HG03520 (cell line): ENCODE results near the gene ELOA.
"Not testable (repeated sequence)": the region's sequence is repeated elsewhere in the genome, so short reads cannot be mapped to it uniquely, and the experiment has no call there.

ENCODE experiments used
- ATAC-seq: cut with Tn5 transposase; IDR thresholded peaks from one replicate; pipeline ENCODE4 v1.9.1; 2021; ENCODE audit warnings: mild to moderate bottlenecking, moderate library complexity; ENCODE audit not compliant: unreplicated experiment

The ELOA gene

DNA sequence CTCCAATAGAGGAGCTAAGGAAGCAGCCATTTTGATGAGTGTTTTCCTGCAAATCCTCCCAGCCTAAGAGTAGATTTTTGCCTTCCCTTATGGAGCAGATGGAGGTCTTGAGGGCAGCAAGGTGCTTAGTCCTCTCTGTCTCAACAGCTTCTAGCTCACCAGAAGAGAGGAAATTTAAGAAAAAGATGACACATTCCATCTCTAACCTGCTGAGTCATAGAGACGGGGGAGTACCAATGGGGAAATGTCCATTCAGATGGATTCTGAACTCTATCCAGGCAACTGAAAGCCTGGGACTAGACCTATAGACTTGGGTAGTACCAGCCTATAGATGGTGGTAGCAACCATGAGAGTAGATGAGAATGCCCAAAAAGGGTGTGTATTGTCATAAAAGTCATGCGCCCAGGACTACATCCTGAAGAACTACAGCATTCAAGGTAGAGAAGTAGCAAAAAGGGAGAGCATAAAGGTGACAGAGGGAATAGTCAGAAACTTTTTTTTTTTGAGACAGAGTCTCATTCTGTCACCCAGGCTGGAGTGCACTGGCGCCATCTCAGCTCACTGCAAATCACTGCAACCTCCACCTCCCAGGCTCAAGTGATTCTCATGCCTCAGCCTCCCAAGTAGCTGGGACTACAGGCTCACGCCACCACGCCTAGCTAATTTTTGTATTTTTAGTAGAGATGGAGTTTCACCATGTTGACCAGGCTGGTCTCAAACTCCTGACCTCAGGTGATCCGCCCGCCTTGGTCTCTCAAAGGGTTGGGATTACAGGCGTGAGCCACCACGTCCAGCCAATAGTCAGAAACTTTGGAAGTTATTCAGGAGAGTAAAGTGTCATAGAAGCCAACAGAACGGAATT, 10.7 kb upstream of the ELOA start:
- ATAC-seq = no peak

DNA sequence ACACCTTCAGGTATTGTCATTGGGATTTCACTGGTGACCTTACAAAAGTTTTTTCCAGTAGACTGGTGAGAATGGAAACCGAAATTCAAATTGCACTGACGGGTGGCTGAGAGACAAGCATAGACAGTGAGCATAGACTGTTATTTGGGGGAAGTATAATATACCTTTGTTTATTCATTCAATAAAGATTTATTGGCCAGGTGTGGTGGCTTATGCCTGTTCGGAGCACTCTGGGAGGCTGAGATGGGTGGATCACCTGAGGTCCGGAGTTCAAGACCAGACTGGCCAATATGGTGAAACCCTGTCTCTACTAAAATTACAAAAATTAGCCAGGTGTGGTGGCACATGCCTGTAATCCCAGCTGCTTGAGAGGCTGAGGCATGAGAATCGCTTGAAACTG, 10.0 kb upstream of the ELOA start:
- ATAC-seq = not testable (repeated sequence)

DNA sequence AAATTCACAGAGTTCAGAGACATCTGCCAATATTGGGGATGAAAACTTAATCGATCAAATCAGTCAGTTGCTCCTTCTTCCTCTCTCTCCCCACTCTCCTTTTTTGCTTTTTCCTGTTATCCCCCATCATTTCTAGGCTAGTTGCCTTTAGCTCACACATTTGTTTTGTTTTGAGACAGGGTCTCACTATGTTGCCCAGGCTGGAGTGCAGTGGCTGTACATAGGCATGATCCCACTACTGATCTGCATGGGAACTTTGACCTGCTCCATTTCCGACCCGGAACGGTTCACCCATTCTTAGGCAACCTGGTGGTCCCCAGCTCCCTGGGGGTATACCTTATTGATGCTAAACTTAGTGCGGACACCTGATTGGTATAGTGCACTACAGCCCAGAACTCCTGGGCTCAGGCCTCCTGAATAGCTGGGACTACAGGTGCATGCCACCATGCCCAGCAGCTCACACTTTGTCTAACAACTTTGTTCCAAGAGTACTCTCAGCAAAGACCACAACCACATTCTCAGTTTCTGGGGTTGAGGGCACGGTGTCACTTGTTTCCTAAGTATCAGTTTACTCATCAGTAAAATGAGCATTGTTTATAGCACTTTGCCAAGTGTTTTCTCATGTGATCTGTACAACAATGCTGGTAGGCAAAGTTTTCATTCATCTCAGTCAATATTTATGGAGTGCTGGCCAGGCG, 6.7 kb upstream of the ELOA start:
- ATAC-seq = no peak

DNA sequence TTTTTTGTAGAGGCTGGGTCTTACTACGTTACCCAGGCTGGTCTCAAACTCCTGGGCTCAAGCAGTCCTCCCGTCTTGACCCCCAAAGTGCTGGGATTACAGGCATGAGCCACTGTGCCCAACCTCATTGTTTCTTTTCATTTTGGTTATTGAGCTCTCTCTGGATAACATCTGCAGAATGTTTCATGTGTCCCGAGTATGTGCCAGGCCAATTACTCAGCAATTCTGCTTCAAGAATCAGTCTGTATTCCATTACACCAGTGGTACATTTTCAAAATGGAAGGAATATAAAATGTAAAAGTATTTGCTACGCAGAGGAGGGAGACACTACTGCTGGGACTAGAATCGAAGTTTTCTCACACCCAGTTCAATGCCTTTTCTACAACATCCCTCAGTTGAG, 1.7 kb upstream of the ELOA start:
- ATAC-seq = no peak

DNA sequence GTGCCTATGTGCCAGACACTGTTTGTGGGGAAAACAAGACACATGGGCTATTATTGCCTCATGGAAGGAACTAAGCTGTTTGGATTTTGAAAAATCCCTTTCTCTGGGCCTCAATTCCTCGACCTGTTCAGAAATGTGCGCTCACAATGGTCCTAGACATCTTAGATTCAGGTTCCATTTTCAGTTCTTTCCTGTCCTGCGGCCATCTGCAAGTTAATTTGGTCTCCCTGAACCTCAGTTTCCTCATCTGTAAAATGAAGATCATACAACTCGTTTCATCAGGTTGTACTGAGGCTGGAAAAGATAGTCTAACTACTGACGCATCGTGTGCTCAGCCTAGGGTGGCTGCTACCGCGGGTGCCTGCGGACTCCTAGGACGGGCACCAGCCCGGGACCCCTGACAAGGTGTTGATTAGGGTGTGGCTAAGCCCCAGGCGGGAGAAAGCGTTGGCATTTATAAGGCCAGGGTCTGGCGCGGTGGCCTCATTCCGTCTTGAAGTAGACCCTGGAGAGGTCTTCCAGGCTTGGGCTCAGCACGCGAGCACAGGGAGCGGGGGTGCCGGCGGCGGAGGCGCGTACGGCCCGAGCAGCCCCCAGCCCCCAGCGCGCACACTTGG, 493 bp upstream of the ELOA start:
- peak; percentile 9 for ATAC-seq

DNA sequence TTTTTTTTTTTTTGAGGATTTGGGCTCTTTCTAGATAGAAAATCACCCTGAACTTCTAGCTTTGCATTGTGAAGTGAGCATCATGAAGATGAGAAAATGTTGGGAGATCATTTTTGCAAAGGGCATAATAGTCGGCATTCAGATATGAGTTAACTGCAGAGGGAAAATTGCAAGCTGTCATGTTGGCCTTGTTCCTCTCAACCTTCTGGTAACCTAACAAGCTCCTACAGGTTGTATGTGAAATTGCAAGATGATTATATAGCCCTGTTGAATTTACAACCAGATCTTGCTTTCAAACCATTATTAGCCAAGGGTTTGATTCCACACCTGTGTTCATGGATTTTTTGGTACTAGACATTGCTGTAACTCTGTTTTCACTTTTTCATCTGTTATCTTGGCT, 2.2 kb downstream of the ELOA start:
- ATAC-seq = no peak

DNA sequence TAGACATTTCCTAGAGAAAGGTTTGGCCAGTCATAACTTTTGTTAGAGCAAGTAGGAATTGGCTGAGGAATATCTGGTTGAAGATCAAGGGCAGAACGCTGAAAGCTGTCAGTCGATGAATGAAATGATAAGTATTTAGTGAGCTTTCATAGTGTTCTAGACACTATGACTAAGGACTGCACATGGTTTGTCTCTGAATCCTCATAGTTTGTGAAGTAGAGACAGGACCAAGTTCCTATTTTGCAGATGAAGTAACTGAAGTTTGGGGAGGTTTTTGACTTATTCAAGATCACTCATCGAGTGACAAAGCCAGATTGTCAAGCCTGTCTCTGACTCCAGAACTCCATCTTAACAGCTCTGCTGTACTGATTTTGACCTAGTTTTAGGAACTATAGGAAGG, 4.7 kb downstream of the ELOA start:
- no peak for ATAC-seq

DNA sequence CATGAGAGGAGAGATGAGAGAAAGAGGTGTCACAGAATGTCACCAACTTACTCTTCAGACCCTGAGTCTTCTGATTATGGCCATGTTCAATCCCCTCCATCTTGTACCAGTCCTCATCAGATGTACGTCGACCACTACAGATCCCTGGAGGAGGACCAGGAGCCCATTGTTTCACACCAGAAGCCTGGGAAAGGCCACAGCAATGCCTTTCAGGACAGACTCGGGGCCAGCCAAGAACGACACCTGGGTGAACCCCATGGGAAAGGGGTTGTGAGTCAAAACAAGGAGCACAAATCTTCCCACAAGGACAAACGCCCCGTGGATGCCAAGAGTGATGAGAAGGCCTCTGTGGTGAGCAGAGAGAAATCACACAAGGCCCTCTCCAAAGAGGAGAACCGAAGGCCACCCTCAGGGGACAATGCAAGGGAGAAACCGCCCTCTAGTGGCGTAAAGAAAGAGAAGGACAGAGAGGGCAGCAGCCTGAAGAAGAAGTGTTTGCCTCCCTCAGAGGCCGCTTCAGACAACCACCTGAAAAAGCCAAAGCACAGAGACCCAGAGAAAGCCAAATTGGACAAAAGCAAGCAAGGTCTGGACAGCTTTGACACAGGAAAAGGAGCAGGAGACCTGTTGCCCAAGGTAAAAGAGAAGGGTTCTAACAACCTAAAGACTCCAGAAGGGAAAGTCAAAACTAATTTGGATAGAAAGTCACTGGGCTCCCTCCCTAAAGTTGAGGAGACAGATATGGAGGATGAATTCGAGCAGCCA, 8.0 kb downstream of the ELOA start:
- no peak for ATAC-seq

DNA sequence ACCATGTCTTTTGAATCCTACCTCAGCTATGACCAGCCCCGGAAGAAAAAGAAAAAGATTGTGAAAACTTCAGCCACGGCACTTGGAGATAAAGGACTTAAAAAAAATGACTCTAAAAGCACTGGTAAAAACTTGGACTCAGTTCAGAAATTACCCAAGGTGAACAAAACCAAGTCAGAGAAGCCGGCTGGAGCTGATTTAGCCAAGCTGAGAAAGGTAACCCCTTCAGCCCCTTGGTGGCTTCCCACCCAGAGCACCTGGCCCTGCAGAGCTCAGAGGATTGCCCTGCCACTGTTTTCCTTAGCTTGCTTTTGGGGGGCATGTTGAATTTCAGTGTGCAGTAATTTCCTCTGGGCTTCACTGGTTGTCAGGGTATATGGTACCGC, 8.5 kb downstream of the ELOA start:
- ATAC-seq = no peak

DNA sequence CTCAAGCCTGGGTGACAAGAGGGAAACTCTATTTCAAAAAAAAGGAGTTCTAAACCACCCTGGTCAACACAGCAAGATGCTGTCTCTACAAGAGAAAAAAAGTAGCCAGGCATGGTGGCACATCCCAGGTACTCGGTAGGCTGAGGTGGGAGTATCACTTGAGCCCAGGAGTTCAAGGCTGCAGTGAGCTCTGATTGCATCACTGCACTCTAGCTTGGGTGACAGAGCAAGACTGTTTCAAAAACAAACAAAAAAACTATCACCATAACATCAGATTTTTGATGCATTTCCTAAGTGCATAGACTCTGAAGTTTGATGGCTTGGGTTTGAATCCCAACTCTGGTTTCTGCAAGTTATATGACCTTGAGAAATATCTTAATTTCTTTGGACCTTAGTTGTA, 9.6 kb downstream of the ELOA start:
- no peak for ATAC-seq

DNA sequence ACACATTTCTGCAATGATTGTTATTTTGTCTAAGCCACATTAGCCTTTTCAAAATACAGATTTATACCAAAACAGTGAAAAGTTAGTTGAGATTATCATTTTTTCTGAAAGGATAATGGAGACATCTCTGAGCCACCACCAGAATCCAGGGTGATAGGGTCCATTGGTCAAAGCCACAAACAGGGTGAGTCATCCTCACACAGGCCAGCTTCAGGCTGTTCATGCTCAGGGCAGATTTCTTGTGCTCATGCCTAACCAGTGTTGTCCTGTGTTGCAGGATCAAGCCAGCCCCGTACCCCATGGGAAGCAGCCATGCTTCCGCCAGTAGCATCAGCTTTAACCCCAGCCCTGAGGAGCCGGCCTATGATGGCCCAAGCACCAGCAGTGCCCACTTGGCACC, 13.4 kb downstream of the ELOA start:
- no peak for ATAC-seq

DNA sequence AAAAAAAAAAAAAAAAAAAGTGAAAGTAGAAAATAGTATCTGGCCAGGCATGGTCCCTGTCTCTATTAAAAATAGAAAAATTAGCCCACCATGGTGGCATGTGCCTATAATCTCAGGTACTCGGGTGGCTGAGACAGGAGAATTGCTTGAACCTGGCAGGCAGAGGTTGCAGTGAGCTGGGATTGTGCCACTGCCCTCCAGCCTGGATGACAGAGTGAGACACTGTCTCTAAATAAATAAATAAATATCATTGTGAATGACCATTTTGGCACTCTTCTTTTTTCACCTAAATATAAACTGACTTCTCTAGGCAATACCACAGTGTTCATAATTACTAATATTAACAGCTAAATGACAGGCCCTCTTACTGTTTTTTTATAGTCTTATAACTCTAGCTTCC, 14.5 kb downstream of the ELOA start:
- no peak for ATAC-seq

DNA sequence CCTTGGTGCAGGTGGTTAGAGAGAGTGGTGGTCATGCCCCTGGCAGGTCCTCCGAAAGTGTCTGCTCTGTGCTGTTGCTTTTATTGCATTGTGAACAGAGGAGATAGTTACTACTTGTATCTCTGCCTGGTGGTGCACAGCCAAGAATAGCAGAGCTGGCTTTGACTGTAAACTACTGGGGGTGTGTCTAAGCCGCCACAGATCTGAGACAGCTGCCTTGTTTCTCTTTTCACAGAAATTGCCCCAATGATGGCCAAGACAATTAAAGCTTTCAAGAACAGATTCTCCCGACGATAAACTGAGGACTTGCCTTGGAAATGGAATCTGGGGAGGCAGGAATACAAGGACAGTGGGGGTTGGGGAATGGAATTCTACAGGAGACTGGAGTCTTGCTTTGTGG, 16.0 kb downstream of the ELOA start:
- no peak for ATAC-seq

DNA sequence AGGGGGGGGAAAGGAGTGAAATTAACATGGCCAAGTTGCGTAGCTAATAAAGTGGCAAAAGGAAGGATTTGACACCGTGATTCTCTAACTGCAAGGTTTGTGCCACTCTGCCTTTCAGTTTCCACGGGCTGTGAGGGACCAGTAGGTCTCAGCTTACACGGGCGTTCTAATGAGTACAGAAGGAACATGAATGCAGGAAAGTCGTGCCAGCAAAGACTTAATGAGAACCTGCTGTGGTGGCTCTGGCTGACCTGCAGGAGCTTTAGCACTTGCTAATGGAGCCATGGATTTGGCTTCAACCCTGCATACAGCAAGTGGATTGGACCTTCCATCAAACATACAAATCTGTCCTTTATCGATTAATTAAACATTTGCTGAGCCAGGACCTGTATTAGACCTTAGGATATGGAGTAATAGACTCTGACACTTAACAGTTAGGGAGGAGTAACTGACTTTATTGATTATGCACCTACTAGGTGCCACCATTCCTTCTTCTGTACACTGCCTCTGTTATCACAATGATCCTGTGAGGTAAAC, 19.8 kb downstream of the ELOA start:
- no peak for ATAC-seq

DNA sequence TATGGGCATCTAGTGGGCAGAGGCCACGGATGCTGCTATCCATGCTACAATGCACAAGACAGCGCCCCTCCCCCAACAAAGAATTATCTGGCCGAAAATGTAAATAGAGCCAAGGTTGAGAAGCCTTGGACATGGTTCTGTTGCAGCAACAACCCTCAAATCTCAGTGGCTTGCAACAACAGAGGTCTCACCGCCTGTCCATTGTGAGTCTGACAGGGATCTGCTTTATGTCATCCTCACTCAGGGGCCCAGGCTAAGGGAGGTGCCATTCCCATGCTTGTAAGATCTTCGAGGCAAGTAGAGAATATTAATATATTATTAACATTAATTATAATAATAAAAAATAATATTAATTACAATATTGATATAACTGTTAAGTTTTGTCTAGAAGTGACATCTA, 25.5 kb downstream of the ELOA start:
- ATAC-seq = no peak

DNA sequence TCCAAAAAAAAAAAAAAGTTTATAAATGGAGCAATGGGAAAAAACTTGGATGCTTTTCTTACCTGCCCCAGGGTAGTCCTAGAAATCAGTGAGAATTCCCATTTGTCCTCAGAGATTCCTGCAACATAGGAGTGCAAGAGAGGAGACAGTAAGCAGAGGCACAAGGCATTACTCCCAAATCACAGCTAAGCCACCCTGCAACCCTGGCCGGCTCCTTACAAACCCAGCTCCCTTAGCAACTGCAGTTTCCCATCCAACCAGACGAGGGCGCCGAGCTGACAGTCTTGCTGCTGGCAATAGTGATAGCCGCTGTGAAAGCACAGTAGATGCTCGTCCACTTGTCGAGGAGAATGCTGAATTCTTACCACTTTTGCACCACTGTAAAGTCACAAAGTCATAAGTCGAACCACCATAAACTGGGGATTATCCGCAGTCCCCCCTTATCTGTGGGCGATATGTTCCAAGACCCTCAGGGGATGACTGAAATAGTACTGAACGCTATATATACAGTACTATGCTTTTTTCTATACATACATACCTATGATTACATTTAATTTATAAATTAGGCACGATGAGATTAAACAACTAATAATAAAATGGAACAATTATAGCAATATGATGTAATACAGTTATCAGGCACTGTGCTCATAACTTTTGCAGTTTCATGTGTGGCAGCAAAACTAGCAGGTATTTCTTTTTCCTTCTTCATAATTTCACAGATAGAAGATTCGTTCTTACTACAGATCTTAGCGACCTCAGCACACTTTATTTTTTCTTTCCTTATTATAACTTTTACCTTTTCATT, 29.0 kb downstream of the ELOA start:
- peak; percentile 64 for ATAC-seq

DNA sequence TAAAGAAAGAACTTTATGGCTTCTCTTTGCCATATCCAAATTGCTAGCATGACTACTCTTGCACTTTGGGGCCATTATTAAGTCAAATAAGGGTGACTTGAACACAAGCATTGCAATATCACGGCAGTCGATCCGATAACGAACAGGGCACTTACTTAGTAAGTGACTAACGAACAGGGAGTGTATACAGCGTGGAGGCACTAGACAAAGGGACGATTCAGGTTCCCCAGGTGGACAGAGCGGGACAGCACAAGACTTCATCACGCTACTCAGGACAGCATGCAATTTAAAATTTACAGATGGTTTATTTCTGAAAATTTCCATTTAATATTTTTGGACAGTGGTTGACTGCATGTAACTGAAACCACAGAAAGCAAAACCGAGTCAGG, 29.6 kb downstream of the ELOA start:
- no peak for ATAC-seq

DNA sequence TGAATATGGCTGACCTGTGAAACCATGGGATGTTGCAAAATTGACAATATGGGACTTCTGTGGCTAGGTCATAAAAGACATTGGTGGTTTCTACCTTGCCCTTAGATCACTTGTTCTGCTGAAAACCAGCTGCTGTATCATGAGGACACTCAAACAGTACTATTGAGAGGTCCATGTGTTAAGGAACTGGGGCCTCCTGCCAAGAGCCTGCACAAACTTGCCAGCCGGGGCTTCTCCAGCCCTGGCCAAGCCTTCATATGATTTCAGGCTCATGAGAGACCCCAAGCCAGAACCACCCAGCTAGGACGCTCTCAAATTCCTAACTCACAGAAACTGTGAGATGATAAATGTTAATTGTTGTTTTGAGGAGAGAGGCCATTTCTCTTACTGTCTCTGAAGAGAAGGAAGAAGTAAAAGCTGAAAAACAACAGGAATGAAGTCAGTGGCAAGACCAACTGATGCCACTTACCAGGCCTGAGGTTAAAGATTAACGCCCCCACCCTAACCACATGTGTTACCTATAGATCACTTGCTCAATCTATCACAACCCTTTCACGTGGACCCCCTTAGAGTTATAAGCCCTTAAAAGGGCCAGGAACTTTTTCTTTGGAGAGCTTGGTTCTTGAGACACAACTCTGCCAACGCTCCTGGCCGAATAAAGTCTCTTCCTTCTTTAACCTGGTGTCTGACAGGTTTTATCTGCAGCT, 31.1 kb downstream of the ELOA start:
- ATAC-seq = no peak

DNA sequence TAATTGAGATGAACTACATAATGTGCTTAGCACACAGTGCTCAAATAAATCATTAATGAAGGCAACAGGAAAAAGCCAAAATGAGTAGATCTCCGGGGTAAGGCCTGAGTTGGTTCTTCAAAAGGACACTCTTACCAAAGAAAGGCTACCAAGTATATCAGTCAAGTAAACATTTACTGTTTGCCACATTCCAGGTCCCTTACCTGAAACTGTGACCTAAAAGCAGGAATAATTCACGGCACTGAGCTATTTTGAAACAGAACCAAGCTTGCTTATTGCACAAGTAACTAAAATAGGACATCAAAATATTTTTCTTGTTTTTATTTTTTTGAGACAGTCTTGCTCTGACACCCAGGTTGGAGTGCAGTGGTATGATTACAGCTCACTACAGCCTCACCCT, 32.9 kb downstream of the ELOA start:
- no peak for ATAC-seq
